HG03064 (cell line): Measurements from ENCODE around the gene ZGPAT.

Experiments used
- ATAC-seq: cut with Tn5 transposase; IDR thresholded peaks from one replicate; pipeline ENCODE4 v1.9.1; 2021; ENCODE audit warnings: low read depth; ENCODE audit not compliant: unreplicated experiment

The ZGPAT gene

GRCh38 chr20:63691711-63692435 lies 16.0 kb upstream of the ZGPAT start:
- ATAC-seq: no peak

GRCh38 chr20:63692436-63693082 lies 15.3 kb upstream of the ZGPAT start:
- no peak for ATAC-seq

GRCh38 chr20:63693083-63693732 lies 14.6 kb upstream of the ZGPAT start:
- ATAC-seq: no peak

- no peak for ATAC-seq
These were observed 13.9 kb upstream of the ZGPAT start for GRCh38 chr20:63693733-63694583.

GRCh38 chr20:63694584-63695423 lies 13.0 kb upstream of the ZGPAT start:
- no peak for ATAC-seq

- ATAC-seq: no peak
These were observed 12.2 kb upstream of the ZGPAT start for GRCh38 chr20:63695424-63696305.

GRCh38 chr20:63696306-63696627 lies 11.6 kb upstream of the ZGPAT start:
- ATAC-seq: no peak

- no peak for ATAC-seq
These were observed 11.0 kb upstream of the ZGPAT start, which contains the start of gene TNFRSF6B for GRCh38 chr20:63696628-63697356. TSS of gene TNFRSF6B (plus strand) at chr20:63696652. CDS start at chr20:63696768, 116 bp downstream.

- ATAC-seq: no peak
These were observed 10.4 kb upstream of the ZGPAT start for GRCh38 chr20:63697357-63697867.

- ATAC-seq: no peak
These were observed 9.8 kb upstream of the ZGPAT start for GRCh38 chr20:63697868-63698545.

GRCh38 chr20:63698739-63699465 lies 8.9 kb upstream of the ZGPAT start:
- no peak for ATAC-seq

GRCh38 chr20:63699466-63700198 lies 8.2 kb upstream of the ZGPAT start:
- ATAC-seq: no peak

GRCh38 chr20:63700199-63701050 lies 7.4 kb upstream of the ZGPAT start:
- ATAC-seq: no peak

GRCh38 chr20:63701051-63701328 lies 6.8 kb upstream of the ZGPAT start:
- ATAC-seq: no peak

- no peak for ATAC-seq
These were observed 6.4 kb upstream of the ZGPAT start for GRCh38 chr20:63701329-63702035.
